Measurements from ENCODE around the gene PDZD2.
"Not testable (repeated sequence)": the region's sequence is repeated elsewhere in the genome, so short reads cannot be mapped to it uniquely, and the experiment has no call there.

The PDZD2 gene

GRCh38 chr5:32118922-32119321, 480.0 kb downstream of the PDZD2 start:
- CTCF ChIA-PET = not testable (repeated sequence)

GRCh38 chr5:32123058-32123805, 484.3 kb downstream of the PDZD2 start:
- Histone ChIP-seq H3K27ac (ENCODE audit: insufficient read depth in 1 of 2, low read depth in 1 of 2, low read length in 2 of 2, poor library complexity in 1 of 2, severe bottlenecking in 2 of 2) (no peak overlapping the region), H3K27me3 (replicated peaks in 2 of 5; ENCODE audit: control insufficient read depth in 4 of 5, insufficient read depth in 5 of 5, low read length in 4 of 5) (no peaks in the 10 kb centered on the region), H3K4me1 (ENCODE audit: control extremely low read depth in 1 of 4, control insufficient read depth in 4 of 4, insufficient read depth in 4 of 4, low read length in 3 of 4) (peaks cover 0 to 2% (median 0%) of the 10 kb centered on the region in 4 experiments), H3K4me3 (ENCODE audit: control insufficient read depth in 1 of 7, extremely low read depth in 1 of 7, insufficient read depth in 4 of 7, low read depth in 2 of 7, low read length in 6 of 7) (no peak overlapping the region), H3K36me3 (ENCODE audit: control insufficient read depth in 4 of 4, insufficient read depth in 4 of 4, low read length in 3 of 4) (peaks cover 26 to 83% (median 52%) of the 10 kb centered on the region in 4 experiments), H3K9me3 (ENCODE audit: control extremely low read depth in 1 of 5, control insufficient read depth in 4 of 5, insufficient read depth in 2 of 5, low read depth in 1 of 5, low read length in 4 of 5) (no peaks in the 10 kb centered on the region)
- 100% methylated on average over 3 of the region's 8 CpGs for WGBS (ENCODE audit: insufficient coverage)
- ChIA-PET CTCF (interaction anchor here (0.8 to 1.3 kb wide), 2 partner anchors 8 to 9 kb away, joined by 3 read pairs; no protein-coding TSS in a partner anchor), POLR2A (interaction anchor here (0.5 kb wide), 1 partner anchor 13 kb away, joined by 3 read pairs; no protein-coding TSS in a partner anchor)
- DNase-seq = no peak

More at GRCh38 chr5:32118922-32119321, 480.0 kb downstream of the PDZD2 start:
- H3K4me3 ChIP-seq (ENCODE audit: control insufficient read depth in 1 of 7, extremely low read depth in 1 of 7, insufficient read depth in 4 of 7, low read depth in 2 of 7, low read length in 6 of 7); H3K9me3 ChIP-seq (ENCODE audit: control extremely low read depth in 1 of 5, control insufficient read depth in 4 of 5, insufficient read depth in 2 of 5, low read depth in 1 of 5, low read length in 4 of 5); H3K27ac ChIP-seq (ENCODE audit: insufficient read depth in 1 of 2, low read depth in 1 of 2, low read length in 2 of 2, poor library complexity in 1 of 2, severe bottlenecking in 2 of 2); H3K4me1 ChIP-seq (ENCODE audit: control extremely low read depth in 1 of 4, control insufficient read depth in 4 of 4, insufficient read depth in 4 of 4, low read length in 3 of 4); DNase-seq; H3K27me3 ChIP-seq (replicated peaks in 2 of 5; ENCODE audit: control insufficient read depth in 4 of 5, insufficient read depth in 5 of 5, low read length in 4 of 5): not testable (repeated sequence)
- WGBS (ENCODE audit: insufficient coverage) = 98% methylated on average over 5 of the region's 8 CpGs
- H3K36me3 ChIP-seq (ENCODE audit: control insufficient read depth in 4 of 4, insufficient read depth in 4 of 4, low read length in 3 of 4) = peaks cover 20 to 64% (median 42%) of the 10 kb centered on the region in 4 experiments
- POLR2A ChIA-PET = interaction anchor here (1.0 kb wide), 1 partner anchor 13 kb away, joined by 3 read pairs; no protein-coding TSS in a partner anchor

- ChIA-PET CTCF (interaction anchor here (0.8 to 1.3 kb wide), 2 partner anchors 9 kb away, joined by 3 read pairs; no protein-coding TSS in a partner anchor), POLR2A (interaction anchor here (0.9 kb wide), 1 partner anchor 50 kb away, joined by 3 read pairs; the partner anchor contains the start of gene GOLPH3)
- WGBS (ENCODE audit: insufficient coverage) = 93% methylated on average over 3 of the region's 6 CpGs
- Histone ChIP-seq H3K9me3 (ENCODE audit: control extremely low read depth in 1 of 5, control insufficient read depth in 4 of 5, insufficient read depth in 2 of 5, low read depth in 1 of 5, low read length in 4 of 5) (no peaks in the 10 kb centered on the region), H3K27me3 (replicated peaks in 2 of 5; ENCODE audit: control insufficient read depth in 4 of 5, insufficient read depth in 5 of 5, low read length in 4 of 5) (no peaks in the 10 kb centered on the region), H3K4me1 (ENCODE audit: control extremely low read depth in 1 of 4, control insufficient read depth in 4 of 4, insufficient read depth in 4 of 4, low read length in 3 of 4) (peaks cover 0 to 2% (median 0%) of the 10 kb centered on the region in 4 experiments), H3K36me3 (ENCODE audit: control insufficient read depth in 4 of 4, insufficient read depth in 4 of 4, low read length in 3 of 4) (peaks cover 25 to 85% (median 53%) of the 10 kb centered on the region in 4 experiments), H3K4me3 (ENCODE audit: control insufficient read depth in 1 of 7, extremely low read depth in 1 of 7, insufficient read depth in 4 of 7, low read depth in 2 of 7, low read length in 6 of 7) (no peak overlapping the region), H3K27ac (ENCODE audit: insufficient read depth in 1 of 2, low read depth in 1 of 2, low read length in 2 of 2, poor library complexity in 1 of 2, severe bottlenecking in 2 of 2) (no peak overlapping the region)
- no peak for DNase-seq
Observed at GRCh38 chr5:32123889-32124676, 485.2 kb downstream of the PDZD2 start.

GRCh38 chr5:32126691-32127090, 487.8 kb downstream of the PDZD2 start:
- CTCF ChIA-PET = interaction anchor here (1.2 kb wide), 1 partner anchor 535 kb away, joined by 3 read pairs; no protein-coding TSS in a partner anchor
- no CpG with 5 or more reads among the region's 1 CpG for WGBS (ENCODE audit: insufficient coverage)
- POLR2A ChIA-PET = interaction anchor here (0.6 to 1.5 kb wide), 3 partner anchors 31 to 597 kb away, joined by 3 to 4 read pairs (median 4); partner anchors contain the start of gene GOLPH3

GRCh38 chr5:32127711-32128110, 488.8 kb downstream of the PDZD2 start:
- CTCF ChIA-PET = interaction anchor here (1.2 kb wide), 1 partner anchor 536 kb away, joined by 3 read pairs; no protein-coding TSS in a partner anchor
- DNase-seq = no peak
- WGBS (ENCODE audit: insufficient coverage) = 97% methylated on average over 3 of the region's 3 CpGs

More at GRCh38 chr5:32126691-32127090, 487.8 kb downstream of the PDZD2 start:
- H3K4me1 ChIP-seq (ENCODE audit: control extremely low read depth in 1 of 4, control insufficient read depth in 4 of 4, insufficient read depth in 4 of 4, low read length in 3 of 4) = peaks cover 0 to 2% (median 0%) of the 10 kb centered on the region in 4 experiments
- no peaks in the 10 kb centered on the region for H3K9me3 ChIP-seq (ENCODE audit: control extremely low read depth in 1 of 5, control insufficient read depth in 4 of 5, insufficient read depth in 2 of 5, low read depth in 1 of 5, low read length in 4 of 5)
- H3K27ac ChIP-seq (ENCODE audit: insufficient read depth in 1 of 2, low read depth in 1 of 2, low read length in 2 of 2, poor library complexity in 1 of 2, severe bottlenecking in 2 of 2) = no peak overlapping the region
- no peak overlapping the region for H3K4me3 ChIP-seq (ENCODE audit: control insufficient read depth in 1 of 7, extremely low read depth in 1 of 7, insufficient read depth in 4 of 7, low read depth in 2 of 7, low read length in 6 of 7)
- no peak for DNase-seq
- H3K36me3 ChIP-seq (ENCODE audit: control insufficient read depth in 4 of 4, insufficient read depth in 4 of 4, low read length in 3 of 4) = peaks cover 17 to 77% (median 50%) of the 10 kb centered on the region in 4 experiments
- H3K27me3 ChIP-seq (replicated peaks in 2 of 5; ENCODE audit: control insufficient read depth in 4 of 5, insufficient read depth in 5 of 5, low read length in 4 of 5) = no peaks in the 10 kb centered on the region

GRCh38 chr5:32129074-32129598, 490.2 kb downstream of the PDZD2 start:
- Histone ChIP-seq H3K4me1 (ENCODE audit: control extremely low read depth in 1 of 4, control insufficient read depth in 4 of 4, insufficient read depth in 4 of 4, low read length in 3 of 4) (peaks cover 0 to 2% (median 0%) of the 10 kb centered on the region in 4 experiments), H3K4me3 (ENCODE audit: control insufficient read depth in 1 of 7, extremely low read depth in 1 of 7, insufficient read depth in 4 of 7, low read depth in 2 of 7, low read length in 6 of 7) (no peak overlapping the region), H3K36me3 (ENCODE audit: control insufficient read depth in 4 of 4, insufficient read depth in 4 of 4, low read length in 3 of 4) (peaks cover 11 to 69% (median 45%) of the 10 kb centered on the region in 4 experiments), H3K27ac (ENCODE audit: insufficient read depth in 1 of 2, low read depth in 1 of 2, low read length in 2 of 2, poor library complexity in 1 of 2, severe bottlenecking in 2 of 2) (no peak overlapping the region), H3K9me3 (ENCODE audit: control extremely low read depth in 1 of 5, control insufficient read depth in 4 of 5, insufficient read depth in 2 of 5, low read depth in 1 of 5, low read length in 4 of 5) (no peaks in the 10 kb centered on the region), H3K27me3 (replicated peaks in 2 of 5; ENCODE audit: control insufficient read depth in 4 of 5, insufficient read depth in 5 of 5, low read length in 4 of 5) (no peaks in the 10 kb centered on the region)
- POLR2A ChIA-PET = no interaction called here
- WGBS (ENCODE audit: insufficient coverage) = no CpG with 5 or more reads among the region's 7 CpGs
- CTCF ChIA-PET = interaction anchor here (1.1 to 1.2 kb wide), 3 partner anchors 9 to 201 kb away, joined by 3 to 4 read pairs (median 3); no protein-coding TSS in a partner anchor
- no peak for DNase-seq

More at GRCh38 chr5:32127711-32128110, 488.8 kb downstream of the PDZD2 start:
- no peak overlapping the region for H3K4me3 ChIP-seq (ENCODE audit: control insufficient read depth in 1 of 7, extremely low read depth in 1 of 7, insufficient read depth in 4 of 7, low read depth in 2 of 7, low read length in 6 of 7)
- H3K36me3 ChIP-seq (ENCODE audit: control insufficient read depth in 4 of 4, insufficient read depth in 4 of 4, low read length in 3 of 4) = peaks cover 17 to 70% (median 44%) of the 10 kb centered on the region in 4 experiments
- H3K27ac ChIP-seq (ENCODE audit: insufficient read depth in 1 of 2, low read depth in 1 of 2, low read length in 2 of 2, poor library complexity in 1 of 2, severe bottlenecking in 2 of 2) = no peak overlapping the region
- H3K9me3 ChIP-seq (ENCODE audit: control extremely low read depth in 1 of 5, control insufficient read depth in 4 of 5, insufficient read depth in 2 of 5, low read depth in 1 of 5, low read length in 4 of 5) = no peaks in the 10 kb centered on the region
- H3K27me3 ChIP-seq (replicated peaks in 2 of 5; ENCODE audit: control insufficient read depth in 4 of 5, insufficient read depth in 5 of 5, low read length in 4 of 5) = no peaks in the 10 kb centered on the region
- peaks cover 0 to 2% (median 0%) of the 10 kb centered on the region in 4 experiments for H3K4me1 ChIP-seq (ENCODE audit: control extremely low read depth in 1 of 4, control insufficient read depth in 4 of 4, insufficient read depth in 4 of 4, low read length in 3 of 4)
- POLR2A ChIA-PET = interaction anchor here (1.5 kb wide), 1 partner anchor 46 kb away, joined by 4 read pairs; the partner anchor contains the start of gene GOLPH3
